BE2C (cell line): ENCODE measurements around the gene HECTD4.

ENCODE experiments used
- DNase-seq: peaks from one replicate; pipeline ENCODE4 v3.0.0-alpha.2; 2020
- H3K27me3 ChIP-seq: fragments of 250-450 bp; sonication (Bioruptor Pico); 2 replicates; pipeline ENCODE4 v1.5.1; 2020; ENCODE audit warnings: mild to moderate bottlenecking
- H3K36me3 ChIP-seq: fragments of 250-450 bp; sonication (Bioruptor Pico); 2 replicates; pipeline ENCODE4 v1.5.1; 2020; ENCODE audit warnings: mild to moderate bottlenecking
- H3K4me1 ChIP-seq: fragments of 250-450 bp; sonication (Bioruptor Pico); 2 replicates; pipeline ENCODE4 v1.5.1; 2020
- H3K4me3 ChIP-seq: 2 replicates; pipeline ENCODE4 v1.5.1; 2011; ENCODE audit warnings: low read depth, low read length
- H3K9me3 ChIP-seq: fragments of 250-450 bp; sonication (Bioruptor Pico); 2 replicates; pipeline ENCODE4 v1.5.1; 2020
- CTCF ChIP-seq: IDR thresholded peaks from 2 replicates; pipeline ENCODE4 v1.5.1; 2012; ENCODE audit warnings: mild to moderate bottlenecking, low read depth, low read length

HECTD4 gene

GRCh38 chr12:112219195-112219594, 163.0 kb downstream of the HECTD4 start:
- no peak for TF ChIP-seq CTCF
- no peak for DNase-seq
- Histone ChIP-seq H3K27me3 (no peaks in the 10 kb centered on the region), H3K9me3 (no peaks in the 10 kb centered on the region), H3K36me3 (peaks cover 24% of the 10 kb centered on the region), H3K4me1 (no peaks in the 10 kb centered on the region), H3K4me3 (no peak overlapping the region)

- Histone ChIP-seq H3K9me3 (no peaks in the 10 kb centered on the region), H3K27me3 (no peaks in the 10 kb centered on the region), H3K4me3 (no peak overlapping the region), H3K36me3 (peaks cover 25% of the 10 kb centered on the region), H3K4me1 (no peaks in the 10 kb centered on the region)
- TF ChIP-seq CTCF, result no peak
- no peak for DNase-seq
Observed at GRCh38 chr12:112218150-112218549, 164.1 kb downstream of the HECTD4 start.

DNA sequence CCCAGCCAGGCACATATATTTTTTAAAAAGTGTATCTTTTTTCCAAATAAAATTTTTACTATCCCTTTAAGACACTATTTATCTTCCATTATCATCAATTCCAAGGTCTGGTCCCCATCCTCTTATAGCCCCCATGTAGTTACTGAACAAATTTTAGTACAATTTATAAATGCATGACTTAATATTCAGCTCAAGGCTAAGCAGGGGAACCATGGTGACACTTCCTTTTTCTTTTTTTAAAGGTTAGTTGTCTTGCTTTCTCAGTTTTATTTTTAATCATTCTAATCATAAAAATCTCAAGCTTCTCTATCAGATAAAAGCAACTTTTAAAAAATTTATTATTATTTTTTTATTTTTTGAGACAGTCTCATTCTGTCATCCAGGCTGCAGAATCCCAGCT, 164.6 kb downstream of the HECTD4 start:
- Histone ChIP-seq H3K4me3 (no peak overlapping the region), H3K4me1 (no peaks in the 10 kb centered on the region), H3K27me3 (no peaks in the 10 kb centered on the region), H3K9me3 (no peaks in the 10 kb centered on the region), H3K36me3 (peaks cover 25% of the 10 kb centered on the region)
- no peak for DNase-seq
- no peak for TF ChIP-seq CTCF

DNA sequence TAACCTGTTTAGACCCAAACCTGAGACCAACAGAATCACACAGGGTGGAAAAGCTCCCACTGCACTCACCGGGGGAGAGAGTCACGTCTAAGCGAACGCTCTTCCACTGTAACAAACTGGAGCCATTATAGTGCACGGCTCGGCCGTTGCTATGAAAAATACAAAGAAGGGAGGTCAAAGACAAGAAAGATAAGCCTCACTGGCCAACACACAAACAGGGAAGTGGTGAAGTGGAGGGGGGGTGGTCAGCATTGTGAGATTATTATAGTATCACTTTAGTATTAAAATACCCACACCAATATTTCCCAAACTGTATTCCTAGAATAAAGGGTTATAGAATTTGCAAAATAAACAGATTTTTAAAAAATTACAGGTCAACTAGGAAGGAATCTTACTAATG, 166.0 kb downstream of the HECTD4 start:
- no peaks in the 10 kb centered on the region for H3K4me1 ChIP-seq
- TF ChIP-seq CTCF, result no peak
- no peak overlapping the region for H3K4me3 ChIP-seq
- DNase-seq, result no peak
- no peaks in the 10 kb centered on the region for H3K27me3 ChIP-seq
- H3K36me3 ChIP-seq, result peaks cover 31% of the 10 kb centered on the region
- no peaks in the 10 kb centered on the region for H3K9me3 ChIP-seq

- Histone ChIP-seq H3K36me3 (peaks cover 42% of the 10 kb centered on the region), H3K4me1 (no peaks in the 10 kb centered on the region)
- no peak for TF ChIP-seq CTCF
Observed at GRCh38 chr12:112214064-112214463, 168.2 kb downstream of the HECTD4 start.

DNA sequence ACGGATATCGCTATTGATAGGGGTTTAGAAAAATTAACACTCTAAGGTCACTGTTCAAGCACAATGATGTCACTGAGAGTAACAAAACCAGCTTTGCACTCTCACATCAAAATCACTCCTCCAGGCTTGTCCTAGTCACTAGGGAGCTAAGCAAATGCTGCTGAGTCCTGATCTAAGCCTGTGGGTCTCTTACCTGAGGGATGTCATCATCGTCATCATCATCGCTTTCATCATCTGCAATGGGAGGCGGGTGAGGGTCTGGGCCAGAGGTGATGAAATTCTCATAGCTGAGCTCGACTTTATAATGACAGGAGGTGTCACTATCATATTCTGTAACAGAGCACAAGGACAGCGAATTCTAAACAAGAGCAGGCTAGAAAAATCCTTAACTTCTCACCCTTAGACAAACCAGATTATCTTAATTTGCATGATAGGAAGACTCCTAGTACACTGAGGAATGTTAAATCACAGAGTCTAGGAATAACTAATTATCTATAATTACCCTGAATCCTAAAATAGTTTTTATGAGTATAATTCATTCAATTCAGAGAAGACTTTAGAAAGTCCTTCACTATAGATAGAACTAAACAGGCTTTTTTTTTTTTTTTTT, 173.8 kb downstream of the HECTD4 start:
- DNase-seq, result no peak
- Histone ChIP-seq H3K4me3 (no peak overlapping the region), H3K4me1 (no peaks in the 10 kb centered on the region), H3K36me3 (peaks cover 28% of the 10 kb centered on the region), H3K9me3 (no peaks in the 10 kb centered on the region), H3K27me3 (no peaks in the 10 kb centered on the region)
- no peak for TF ChIP-seq CTCF

More at GRCh38 chr12:112214064-112214463, 168.2 kb downstream of the HECTD4 start:
- DNase-seq, result no peak
- no peaks in the 10 kb centered on the region for H3K27me3 ChIP-seq
- H3K9me3 ChIP-seq, result no peaks in the 10 kb centered on the region
- H3K4me3 ChIP-seq, result no peak overlapping the region
